SK-N-SH (cell line): ENCODE measurements around the gene KRTAP10-7. TPM values are rescaled to one million over a fixed set of nuclear protein-coding genes. Genes with fewer than 3 reads are reported as not detected.

Experiments used
- CTCF ChIA-PET: fragments of 300-600, 350-600 bp; formaldehyde crosslinking; extraction: SDS; loops from one replicate; lab custom pipeline; 2021; lab: Yijun Ruan, JAX
- POLR2A ChIA-PET: fragments of 350-600 bp; sonication (Branson Sonifier 250); formaldehyde crosslinking; extraction: SDS; loops from one replicate; lab custom pipeline; 2020; ENCODE audit warnings: antibody characterized with exemption, inconsistent platforms; lab: Yijun Ruan, JAX
- DNase-seq: peaks from one replicate; pipeline ENCODE4 v3.0.0; 2012
- H2AFZ ChIP-seq: fragments of 200-600 bp; sonication (generic); 2 replicates; pipeline ENCODE4 v1.8.1; 2016; ENCODE audit warnings: antibody characterized with exemption, mild to moderate bottlenecking, low read depth
- H3F3A ChIP-seq: fragments of 200-600 bp; sonication (generic); replicated peaks from 2 replicates; pipeline ENCODE3; 2016; ENCODE audit warnings: antibody characterized with exemption, mild to moderate bottlenecking; ENCODE audit not compliant: insufficient read depth
- H3K27ac ChIP-seq, 2 experiments: fragments of 200-500 bp in 1 of 2; fragments of 200-600 bp in 1 of 2; sonication (Bioruptor generic) in 1 of 2; sonication (generic), shearing (Covaris generic) in 1 of 2; 2 replicates each; pipeline versions ENCODE4 v1.5.1 to v1.6.1; 2014 to 2016; ENCODE audit warnings: low read depth in 2 of 2, inconsistent platforms in 1 of 2, low read length in 1 of 2, mild to moderate bottlenecking in 1 of 2, mixed read lengths in 1 of 2
- H3K27me3 ChIP-seq: fragments of 200-600 bp; sonication (generic), shearing (Covaris generic); 2 replicates; pipeline ENCODE4 v1.6.1; 2016; ENCODE audit warnings: mixed run types; ENCODE audit not compliant: insufficient read depth
- H3K36me3 ChIP-seq, 2 experiments: fragments of 200-500 bp in 1 of 2; fragments of 200-600 bp in 1 of 2; sonication (Bioruptor generic) in 1 of 2; sonication (generic) in 1 of 2; replicated peaks in 1 of 2; 2 replicates each; pipeline versions ENCODE3 to v1.5.1; 2014 to 2016; ENCODE audit warnings: low read length in 1 of 2, mild to moderate bottlenecking in 1 of 2; ENCODE audit not compliant: insufficient read depth in 2 of 2, control insufficient read depth in 1 of 2
- H3K4me1 ChIP-seq, 2 experiments: fragments of 200-500 bp in 1 of 2; fragments of 200-600 bp in 1 of 2; sonication (Bioruptor generic) in 1 of 2; sonication (generic), shearing (Covaris generic) in 1 of 2; 2 replicates each; pipeline versions ENCODE4 v1.5.1 to v1.6.1; 2014 to 2016; ENCODE audit warnings: low read depth in 1 of 2, low read length in 1 of 2, mixed run types in 1 of 2; ENCODE audit not compliant: insufficient read depth in 2 of 2, control insufficient read depth in 1 of 2
- H3K4me2 ChIP-seq: fragments of 200-600 bp; sonication (generic), shearing (Covaris generic); 2 replicates; pipeline ENCODE4 v1.6.1; 2017; ENCODE audit warnings: mixed run types
- H3K4me3 ChIP-seq, 2 experiments: fragments of 200-500 bp in 1 of 2; fragments of 200-600 bp in 1 of 2; sonication (Bioruptor generic) in 1 of 2; sonication (generic), shearing (Covaris generic) in 1 of 2; 2 replicates each; pipeline versions ENCODE4 v1.5.1 to v1.8.1; 2014 to 2016; ENCODE audit warnings: low read depth in 2 of 2, inconsistent platforms in 1 of 2, low read length in 1 of 2, mild to moderate bottlenecking in 1 of 2, mixed read lengths in 1 of 2, moderate library complexity in 1 of 2
- H3K79me2 ChIP-seq: fragments of 200-600 bp; sonication (generic); 2 replicates; pipeline ENCODE4 v1.8.1; 2017; ENCODE audit warnings: mild to moderate bottlenecking; ENCODE audit not compliant: insufficient read depth
- H3K9ac ChIP-seq: fragments of 200-600 bp; sonication (generic); 2 replicates; pipeline ENCODE4 v1.6.1; 2017; ENCODE audit warnings: mixed run types
- H3K9me2 ChIP-seq: fragments of 200-600 bp; sonication (generic); 2 replicates; pipeline ENCODE4 v1.6.1; 2017; ENCODE audit warnings: mixed run types
- H3K9me3 ChIP-seq: fragments of 200-600 bp; sonication (generic); 2 replicates; pipeline ENCODE4 v1.6.1; 2017; ENCODE audit warnings: mixed run types, mild to moderate bottlenecking, moderate library complexity
- H4K20me1 ChIP-seq: fragments of 200-600 bp; sonication (generic); 2 replicates; pipeline ENCODE4 v1.6.1; 2017; ENCODE audit warnings: mild to moderate bottlenecking, mixed run types; ENCODE audit not compliant: insufficient read depth
- CHD2 ChIP-seq: fragments of 150-350 bp; IDR thresholded peaks from 2 replicates; pipeline ENCODE4 v1.6.1; 2018; ENCODE audit warnings: low read length; ENCODE audit not compliant: partially characterized antibody
- ELF1 ChIP-seq: IDR thresholded peaks from 2 replicates; pipeline ENCODE4 v1.4.0; 2012
- EP300 ChIP-seq, 2 experiments: IDR thresholded peaks; 2 replicates each; pipeline versions ENCODE4 v1.4.0 to v1.6.1; 2012; ENCODE audit warnings: borderline replicate concordance in 1 of 2, low read depth in 1 of 2, low read length in 1 of 2
- EZH2phosphoT487 ChIP-seq: fragments of 200-600 bp; sonication (generic); IDR thresholded peaks from 2 replicates; pipeline ENCODE4 v1.6.1; 2017; ENCODE audit warnings: low read depth, mixed run types, mild to moderate bottlenecking, antibody characterized with exemption, moderate library complexity, borderline replicate concordance
- FOSL2 ChIP-seq: IDR thresholded peaks from 2 replicates; pipeline ENCODE4 v1.4.0; 2012; ENCODE audit warnings: low read depth, mild to moderate bottlenecking, moderate library complexity, borderline replicate concordance
- GABPA ChIP-seq: IDR thresholded peaks from 2 replicates; pipeline ENCODE4 v1.4.0; 2012; ENCODE audit warnings: low read depth, mild to moderate bottlenecking
- GATA2 ChIP-seq: sonication (generic); formaldehyde crosslinking; IDR thresholded peaks from 2 replicates; pipeline ENCODE4 v1.5.0; 2020; ENCODE audit warnings: mild to moderate bottlenecking, missing genetic modification reagents
- JUND ChIP-seq: IDR thresholded peaks from 2 replicates; pipeline ENCODE4 v1.4.0; 2012
- MEF2A ChIP-seq: IDR thresholded peaks from 2 replicates; pipeline ENCODE4 v1.4.0; 2012; ENCODE audit warnings: low read depth, borderline replicate concordance
- RXRA ChIP-seq: IDR thresholded peaks from 2 replicates; pipeline ENCODE4 v1.4.0; 2012; ENCODE audit warnings: low read depth, mild to moderate bottlenecking, borderline replicate concordance
- SIN3A ChIP-seq: IDR thresholded peaks from 2 replicates; pipeline ENCODE4 v1.6.1; 2012; ENCODE audit warnings: low read depth, mild to moderate bottlenecking, low read length, moderate library complexity, borderline replicate concordance
- SMC3 ChIP-seq: IDR thresholded peaks from 2 replicates; pipeline ENCODE4 v1.6.1; 2012; ENCODE audit warnings: low read depth, low read length, improper control_type of control experiment
- TAF1 ChIP-seq: IDR thresholded peaks from 2 replicates; pipeline ENCODE4 v1.6.1; 2012; ENCODE audit warnings: low read depth, mild to moderate bottlenecking, low read length, moderate library complexity, borderline replicate concordance
- TCF12 ChIP-seq: IDR thresholded peaks from 2 replicates; pipeline ENCODE4 v1.4.0; 2012
- TEAD4 ChIP-seq: IDR thresholded peaks from 2 replicates; pipeline ENCODE4 v1.4.0; 2012; ENCODE audit warnings: mild to moderate bottlenecking, borderline replicate concordance; ENCODE audit not compliant: insufficient read depth
- YY1 ChIP-seq: IDR thresholded peaks from 2 replicates; pipeline ENCODE4 v1.4.0; 2012; ENCODE audit warnings: low read depth, mild to moderate bottlenecking
- WGBS: methylation state at CpG from one replicate; pipeline ENCODE4 v1.1.6; 2017; ENCODE audit warnings: low lambda C conversion rate; 5-methylcytosine and 5-hydroxymethylcytosine counted together
- polyA plus RNA-seq, 3 experiments: library from polyadenylated mRNA; depleted of rRNA; stranded (reverse); fragments of >200 nt; gene quantifications; 2 replicates each; pipeline ENCODE4 v1.2.3, GENCODE V29; 2012
- TF ChIP-seq, protein P1 (sequence below): fragments of 150-350 bp; IDR thresholded peaks from 2 replicates; pipeline ENCODE4 v1.6.1; 2017; ENCODE audit warnings: antibody characterized with exemption, low read length, low read depth, borderline replicate concordance
- TF ChIP-seq, protein P2 (sequence below): fragments of 200-600 bp; sonication (generic); IDR thresholded peaks from 2 replicates; pipeline ENCODE4 v1.6.1; 2017; ENCODE audit warnings: antibody characterized with exemption, mild to moderate bottlenecking, moderate library complexity
- TF ChIP-seq, protein P3 (sequence below): IDR thresholded peaks from 2 replicates; pipeline ENCODE4 v1.6.1; 2012; ENCODE audit warnings: mild to moderate bottlenecking, low read depth, low read length, moderate library complexity
- TF ChIP-seq, protein P4 (sequence below): IDR thresholded peaks from 2 replicates; pipeline ENCODE4 v1.4.0; 2012; ENCODE audit warnings: low read depth
- TF ChIP-seq, protein P5 (sequence below): IDR thresholded peaks from 2 replicates; pipeline ENCODE4 v1.4.0; 2012; ENCODE audit warnings: low read depth, borderline replicate concordance

KRTAP10-7 gene
- polyA plus RNA-seq, 1 of the 3 experiments (the other 2 are of a cell fraction) = not detected

DNA sequence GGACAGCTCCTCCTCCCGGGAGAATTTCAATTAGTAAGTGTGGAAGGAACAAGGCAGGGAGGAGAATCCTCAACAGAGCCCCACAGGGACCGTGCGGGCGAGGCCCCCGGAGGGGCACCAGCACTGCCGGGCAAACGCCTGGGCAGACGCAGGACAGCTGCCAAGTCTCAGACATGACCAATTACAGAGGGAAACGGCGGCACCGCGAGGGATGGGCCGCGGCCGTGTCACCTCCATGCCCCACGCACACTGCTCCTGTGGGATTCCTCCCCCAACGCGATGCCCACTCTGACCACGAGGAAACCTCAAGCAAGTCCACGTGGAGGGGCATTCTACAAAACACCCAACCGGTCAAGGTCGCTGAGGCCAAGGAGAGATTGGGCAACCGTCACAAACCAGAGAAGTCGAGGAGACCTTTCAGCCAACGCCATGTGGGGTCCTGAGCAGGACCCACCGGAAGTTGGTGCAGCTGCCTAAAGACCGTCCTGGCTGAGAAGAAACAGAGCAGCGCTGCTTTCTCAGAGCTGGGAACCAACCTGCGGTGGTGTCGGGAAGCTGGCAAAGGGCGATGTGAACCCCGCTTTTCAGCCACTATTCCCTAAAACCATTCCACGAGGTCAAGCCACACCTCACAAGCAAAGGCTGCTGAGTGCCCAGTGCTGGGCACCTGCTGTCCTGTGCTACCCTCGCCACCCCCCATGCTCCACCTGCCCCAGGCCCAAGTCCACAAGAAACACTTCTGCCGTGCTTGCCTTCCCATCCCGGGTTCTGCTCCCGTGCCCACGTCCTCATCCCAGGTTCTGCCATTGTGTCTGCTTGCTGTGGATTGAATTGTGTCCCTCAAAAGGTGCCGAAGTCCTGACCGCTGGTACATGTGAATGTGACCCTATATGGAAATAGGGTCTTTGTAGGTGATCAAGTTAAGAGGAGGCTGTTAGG is 28.3 kb upstream of the KRTAP10-7 start (continued):
- TF ChIP-seq GABPA (no peak), EP300 (IDR thresholded peaks at IDR 0.05; ENCODE audit: borderline replicate concordance in 1 of 2, low read depth in 1 of 2, low read length in 1 of 2) (no peak)
- TF ChIP-seq, protein P1, sequence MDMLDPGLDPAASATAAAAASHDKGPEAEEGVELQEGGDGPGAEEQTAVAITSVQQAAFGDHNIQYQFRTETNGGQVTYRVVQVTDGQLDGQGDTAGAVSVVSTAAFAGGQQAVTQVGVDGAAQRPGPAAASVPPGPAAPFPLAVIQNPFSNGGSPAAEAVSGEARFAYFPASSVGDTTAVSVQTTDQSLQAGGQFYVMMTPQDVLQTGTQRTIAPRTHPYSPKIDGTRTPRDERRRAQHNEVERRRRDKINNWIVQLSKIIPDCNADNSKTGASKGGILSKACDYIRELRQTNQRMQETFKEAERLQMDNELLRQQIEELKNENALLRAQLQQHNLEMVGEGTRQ = no peak
- TF ChIP-seq, all 33 proteins: peak for 0

DNA sequence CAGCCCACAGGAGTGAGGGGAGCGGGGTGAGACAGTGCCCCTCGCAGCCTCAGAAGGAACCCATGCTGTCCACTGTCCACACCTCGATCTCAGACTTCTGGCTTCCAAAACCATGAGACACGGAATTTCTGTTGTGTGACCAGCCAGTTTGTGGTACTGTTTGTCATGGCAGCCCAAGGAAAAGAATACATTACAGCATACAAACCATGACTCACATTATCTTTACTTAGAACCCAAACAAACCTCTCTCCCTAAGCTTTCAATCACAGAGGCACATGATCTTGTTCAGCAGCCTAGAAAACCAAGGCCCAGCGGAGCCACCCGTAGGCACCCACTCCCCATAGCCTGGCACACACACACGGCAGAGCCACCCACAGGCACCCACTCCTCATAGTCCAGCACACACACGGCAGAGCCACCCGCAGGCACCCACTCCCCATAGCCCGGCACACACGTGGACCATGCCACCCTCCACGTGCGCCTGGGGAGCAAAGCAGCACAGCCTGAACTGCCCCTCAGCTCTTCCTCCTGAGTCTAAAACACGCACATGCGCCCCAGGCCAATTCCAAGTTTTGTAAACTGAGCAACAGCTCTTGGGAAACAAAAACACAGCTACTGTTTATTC is 27.3 kb upstream of the KRTAP10-7 start:
- no peak for DNase-seq
- Histone ChIP-seq H4K20me1 (no peaks in the 10 kb centered on the region), H3K4me2 (no peak overlapping the region), H3K36me3 (no peaks in the 10 kb centered on the region), H3K27ac (no peak overlapping the region), H2AFZ (no peak overlapping the region), H3K4me1 (no peaks in the 10 kb centered on the region), H3K9ac (no peak overlapping the region), H3K9me3 (no peaks in the 10 kb centered on the region), H3K4me3 (no peak overlapping the region), H3K9me2 (no peaks in the 10 kb centered on the region), H3K27me3 (peaks cover 59% of the 10 kb centered on the region), H3K79me2 (no peaks in the 10 kb centered on the region), H3F3A (no peaks in the 10 kb centered on the region)
- TF ChIP-seq CHD2 (no peak), YY1 (no peak), MEF2A (no peak), GATA2 (CRISPR knock-in tag) (no peak), FOSL2 (no peak), SIN3A (no peak), SMC3 (no peak), EZH2phosphoT487 (no peak), RXRA (no peak), TEAD4 (no peak), ELF1 (no peak), TAF1 (no peak), TCF12 (no peak), GABPA (no peak), JUND (no peak)
- TF ChIP-seq, protein P2, sequence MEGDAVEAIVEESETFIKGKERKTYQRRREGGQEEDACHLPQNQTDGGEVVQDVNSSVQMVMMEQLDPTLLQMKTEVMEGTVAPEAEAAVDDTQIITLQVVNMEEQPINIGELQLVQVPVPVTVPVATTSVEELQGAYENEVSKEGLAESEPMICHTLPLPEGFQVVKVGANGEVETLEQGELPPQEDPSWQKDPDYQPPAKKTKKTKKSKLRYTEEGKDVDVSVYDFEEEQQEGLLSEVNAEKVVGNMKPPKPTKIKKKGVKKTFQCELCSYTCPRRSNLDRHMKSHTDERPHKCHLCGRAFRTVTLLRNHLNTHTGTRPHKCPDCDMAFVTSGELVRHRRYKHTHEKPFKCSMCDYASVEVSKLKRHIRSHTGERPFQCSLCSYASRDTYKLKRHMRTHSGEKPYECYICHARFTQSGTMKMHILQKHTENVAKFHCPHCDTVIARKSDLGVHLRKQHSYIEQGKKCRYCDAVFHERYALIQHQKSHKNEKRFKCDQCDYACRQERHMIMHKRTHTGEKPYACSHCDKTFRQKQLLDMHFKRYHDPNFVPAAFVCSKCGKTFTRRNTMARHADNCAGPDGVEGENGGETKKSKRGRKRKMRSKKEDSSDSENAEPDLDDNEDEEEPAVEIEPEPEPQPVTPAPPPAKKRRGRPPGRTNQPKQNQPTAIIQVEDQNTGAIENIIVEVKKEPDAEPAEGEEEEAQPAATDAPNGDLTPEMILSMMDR = no peak
- TF ChIP-seq, protein P3, sequence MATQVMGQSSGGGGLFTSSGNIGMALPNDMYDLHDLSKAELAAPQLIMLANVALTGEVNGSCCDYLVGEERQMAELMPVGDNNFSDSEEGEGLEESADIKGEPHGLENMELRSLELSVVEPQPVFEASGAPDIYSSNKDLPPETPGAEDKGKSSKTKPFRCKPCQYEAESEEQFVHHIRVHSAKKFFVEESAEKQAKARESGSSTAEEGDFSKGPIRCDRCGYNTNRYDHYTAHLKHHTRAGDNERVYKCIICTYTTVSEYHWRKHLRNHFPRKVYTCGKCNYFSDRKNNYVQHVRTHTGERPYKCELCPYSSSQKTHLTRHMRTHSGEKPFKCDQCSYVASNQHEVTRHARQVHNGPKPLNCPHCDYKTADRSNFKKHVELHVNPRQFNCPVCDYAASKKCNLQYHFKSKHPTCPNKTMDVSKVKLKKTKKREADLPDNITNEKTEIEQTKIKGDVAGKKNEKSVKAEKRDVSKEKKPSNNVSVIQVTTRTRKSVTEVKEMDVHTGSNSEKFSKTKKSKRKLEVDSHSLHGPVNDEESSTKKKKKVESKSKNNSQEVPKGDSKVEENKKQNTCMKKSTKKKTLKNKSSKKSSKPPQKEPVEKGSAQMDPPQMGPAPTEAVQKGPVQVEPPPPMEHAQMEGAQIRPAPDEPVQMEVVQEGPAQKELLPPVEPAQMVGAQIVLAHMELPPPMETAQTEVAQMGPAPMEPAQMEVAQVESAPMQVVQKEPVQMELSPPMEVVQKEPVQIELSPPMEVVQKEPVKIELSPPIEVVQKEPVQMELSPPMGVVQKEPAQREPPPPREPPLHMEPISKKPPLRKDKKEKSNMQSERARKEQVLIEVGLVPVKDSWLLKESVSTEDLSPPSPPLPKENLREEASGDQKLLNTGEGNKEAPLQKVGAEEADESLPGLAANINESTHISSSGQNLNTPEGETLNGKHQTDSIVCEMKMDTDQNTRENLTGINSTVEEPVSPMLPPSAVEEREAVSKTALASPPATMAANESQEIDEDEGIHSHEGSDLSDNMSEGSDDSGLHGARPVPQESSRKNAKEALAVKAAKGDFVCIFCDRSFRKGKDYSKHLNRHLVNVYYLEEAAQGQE = no peak
- TF ChIP-seq, protein P4, sequence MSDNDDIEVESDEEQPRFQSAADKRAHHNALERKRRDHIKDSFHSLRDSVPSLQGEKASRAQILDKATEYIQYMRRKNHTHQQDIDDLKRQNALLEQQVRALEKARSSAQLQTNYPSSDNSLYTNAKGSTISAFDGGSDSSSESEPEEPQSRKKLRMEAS = no peak
- TF ChIP-seq, protein P1 = no peak
- TF ChIP-seq, protein P5, sequence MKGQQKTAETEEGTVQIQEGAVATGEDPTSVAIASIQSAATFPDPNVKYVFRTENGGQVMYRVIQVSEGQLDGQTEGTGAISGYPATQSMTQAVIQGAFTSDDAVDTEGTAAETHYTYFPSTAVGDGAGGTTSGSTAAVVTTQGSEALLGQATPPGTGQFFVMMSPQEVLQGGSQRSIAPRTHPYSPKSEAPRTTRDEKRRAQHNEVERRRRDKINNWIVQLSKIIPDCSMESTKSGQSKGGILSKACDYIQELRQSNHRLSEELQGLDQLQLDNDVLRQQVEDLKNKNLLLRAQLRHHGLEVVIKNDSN = no peak
- POLR2A ChIA-PET = no interaction called here
- CTCF ChIA-PET = interaction anchor here (0.7 to 1.2 kb wide), 2 partner anchors 153 to 220 kb away, joined by 3 read pairs; no protein-coding TSS in a partner anchor
- WGBS = 21% methylated on average over 12 of the region's 15 CpGs
